Measurements from ENCODE around the gene KRT75.

DNA sequence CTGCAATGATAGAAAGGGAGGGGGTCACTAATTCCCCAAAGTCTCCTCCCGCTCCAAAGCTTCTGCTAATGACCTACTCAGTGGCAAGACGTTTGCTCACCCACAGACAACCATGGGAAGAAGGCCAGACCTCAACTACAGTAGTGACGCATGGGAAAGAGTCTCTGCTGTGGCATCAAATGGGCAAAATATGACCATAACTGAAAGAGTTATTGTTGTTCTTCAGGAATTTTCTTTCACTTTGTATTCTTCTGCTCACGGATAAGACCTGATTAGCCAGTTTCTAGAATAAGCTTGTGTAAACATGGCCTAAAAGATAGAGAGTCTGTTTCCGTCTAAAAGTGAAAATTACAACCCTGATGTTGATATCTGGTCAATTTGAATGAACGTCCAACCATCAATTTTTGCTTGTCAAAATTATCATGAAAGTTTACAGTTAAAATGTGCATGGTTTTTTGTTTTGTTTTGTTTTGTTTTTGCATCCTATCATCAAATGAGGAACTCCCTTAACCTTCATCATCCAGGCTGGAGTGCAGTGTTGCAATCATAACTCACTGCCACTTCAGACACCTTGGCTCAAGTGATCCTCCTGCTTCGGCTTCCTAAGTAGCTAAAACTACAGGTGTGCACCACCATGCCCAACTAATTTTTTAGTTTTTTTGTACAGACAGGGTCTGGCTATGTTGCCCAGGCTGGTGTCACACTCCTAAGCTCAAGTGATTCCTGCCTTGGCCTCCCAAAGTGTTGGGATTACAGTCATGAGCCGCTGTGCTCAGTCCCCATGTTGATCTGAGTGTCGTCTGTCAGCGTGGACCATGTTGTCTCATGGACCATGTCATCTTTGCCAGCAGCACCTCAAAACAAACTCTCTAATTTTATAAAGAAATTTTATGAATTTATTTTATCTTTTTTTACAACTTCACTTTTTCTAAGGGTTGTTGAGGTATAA lies 10.8 kb upstream of the KRT75 start:
- TF ChIP-seq, protein P1, sequence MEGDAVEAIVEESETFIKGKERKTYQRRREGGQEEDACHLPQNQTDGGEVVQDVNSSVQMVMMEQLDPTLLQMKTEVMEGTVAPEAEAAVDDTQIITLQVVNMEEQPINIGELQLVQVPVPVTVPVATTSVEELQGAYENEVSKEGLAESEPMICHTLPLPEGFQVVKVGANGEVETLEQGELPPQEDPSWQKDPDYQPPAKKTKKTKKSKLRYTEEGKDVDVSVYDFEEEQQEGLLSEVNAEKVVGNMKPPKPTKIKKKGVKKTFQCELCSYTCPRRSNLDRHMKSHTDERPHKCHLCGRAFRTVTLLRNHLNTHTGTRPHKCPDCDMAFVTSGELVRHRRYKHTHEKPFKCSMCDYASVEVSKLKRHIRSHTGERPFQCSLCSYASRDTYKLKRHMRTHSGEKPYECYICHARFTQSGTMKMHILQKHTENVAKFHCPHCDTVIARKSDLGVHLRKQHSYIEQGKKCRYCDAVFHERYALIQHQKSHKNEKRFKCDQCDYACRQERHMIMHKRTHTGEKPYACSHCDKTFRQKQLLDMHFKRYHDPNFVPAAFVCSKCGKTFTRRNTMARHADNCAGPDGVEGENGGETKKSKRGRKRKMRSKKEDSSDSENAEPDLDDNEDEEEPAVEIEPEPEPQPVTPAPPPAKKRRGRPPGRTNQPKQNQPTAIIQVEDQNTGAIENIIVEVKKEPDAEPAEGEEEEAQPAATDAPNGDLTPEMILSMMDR (IDR thresholded peaks at IDR 0.05; ENCODE audit: borderline replicate concordance, extremely low read depth, low read length, poor library complexity, severe bottlenecking): no peak
- no peak for TF ChIP-seq EZH2 (IDR thresholded peaks at IDR 0.05; ENCODE audit: borderline replicate concordance, low read depth, low read length, severe bottlenecking)
